Smooth muscle cell (in vitro differentiated cells): Measurements from ENCODE around the gene NTRK2. TPM values are rescaled to one million over a fixed set of nuclear protein-coding genes. Genes with fewer than 3 reads are reported as not detected.

ENCODE experiments used
- DNase-seq: peaks from one replicate; lab custom pipeline; 2025; ENCODE audit not compliant: unreplicated experiment; lab: John Stamatoyannopoulos, UW
- H2AFZ ChIP-seq: fragments of 200-600 bp; sonication (generic); 2 replicates; pipeline ENCODE4 v1.6.0; 2016; ENCODE audit warnings: antibody characterized with exemption, low read depth, mild to moderate bottlenecking
- H3F3A ChIP-seq: fragments of 200-600 bp; sonication (generic); 2 replicates; pipeline ENCODE4 v1.6.0; 2017; ENCODE audit warnings: antibody characterized with exemption, low read depth
- H3K27ac ChIP-seq: fragments of 200-600 bp; sonication (generic); 2 replicates; pipeline ENCODE4 v1.5.1; 2016; ENCODE audit warnings: low read depth, mild to moderate bottlenecking
- H3K27me3 ChIP-seq: fragments of 200-600 bp; sonication (generic); 2 replicates; pipeline ENCODE4 v1.6.1; 2016; ENCODE audit warnings: low read depth, mild to moderate bottlenecking
- H3K36me3 ChIP-seq: fragments of 200-600 bp; sonication (generic); 2 replicates; pipeline ENCODE4 v1.5.1; 2016; ENCODE audit warnings: low read depth
- H3K4me1 ChIP-seq: fragments of 200-600 bp; sonication (generic); 2 replicates; pipeline ENCODE4 v1.5.1; 2016; ENCODE audit warnings: low read depth
- H3K4me2 ChIP-seq: fragments of 200-600 bp; sonication (generic); 2 replicates; pipeline ENCODE4 v1.6.0; 2016; ENCODE audit warnings: mild to moderate bottlenecking
- H3K4me3 ChIP-seq: fragments of 200-600 bp; sonication (generic); 2 replicates; pipeline ENCODE4 v1.5.1; 2016; ENCODE audit warnings: mild to moderate bottlenecking
- H3K79me2 ChIP-seq: fragments of 200-600 bp; sonication (generic); 2 replicates; pipeline ENCODE4 v1.6.0; 2016; ENCODE audit warnings: low read depth, mild to moderate bottlenecking
- H3K9ac ChIP-seq: fragments of 200-600 bp; sonication (generic); 2 replicates; pipeline ENCODE4 v1.6.0; 2016; ENCODE audit warnings: low read depth
- H3K9me3 ChIP-seq: fragments of 200-600 bp; sonication (generic); replicated peaks from 2 replicates; pipeline ENCODE4 v1.5.1; 2016; ENCODE audit warnings: low read depth
- H4K20me1 ChIP-seq: fragments of 200-600 bp; sonication (generic); 2 replicates; pipeline ENCODE4 v1.6.0; 2016; ENCODE audit warnings: low read depth
- WGBS: methylation state at CpG from one replicate; pipeline ENCODE4 v1.1.7; 2016; ENCODE audit warnings: low lambda C conversion rate; 5-methylcytosine and 5-hydroxymethylcytosine counted together
- polyA plus RNA-seq: library from polyadenylated mRNA; unstranded; fragments of >200 nt; fragmentation: Nextera tagmentation; extraction: Ambion mirVana; gene quantifications from 2 replicates; pipeline ENCODE4 v1.2.1, GENCODE V29; 2016
- total RNA-seq: library from RNA; depleted of rRNA; stranded (reverse); fragments of >200 nt; gene quantifications from 2 replicates; pipeline ENCODE4 v1.2.3, GENCODE V29; 2014
- TF ChIP-seq, protein P1 (sequence below): fragments of 200-600 bp; sonication (generic); IDR thresholded peaks from 2 replicates; pipeline ENCODE4 v1.5.1; 2017; ENCODE audit warnings: borderline replicate concordance, mild to moderate bottlenecking, antibody characterized with exemption; ENCODE audit not compliant: insufficient read depth, poor library complexity, severe bottlenecking

The NTRK2 gene
- total and polyA plus RNA-seq, 2 experiments from 2014 or later, result 1.7 to 3.9 TPM

DNA sequence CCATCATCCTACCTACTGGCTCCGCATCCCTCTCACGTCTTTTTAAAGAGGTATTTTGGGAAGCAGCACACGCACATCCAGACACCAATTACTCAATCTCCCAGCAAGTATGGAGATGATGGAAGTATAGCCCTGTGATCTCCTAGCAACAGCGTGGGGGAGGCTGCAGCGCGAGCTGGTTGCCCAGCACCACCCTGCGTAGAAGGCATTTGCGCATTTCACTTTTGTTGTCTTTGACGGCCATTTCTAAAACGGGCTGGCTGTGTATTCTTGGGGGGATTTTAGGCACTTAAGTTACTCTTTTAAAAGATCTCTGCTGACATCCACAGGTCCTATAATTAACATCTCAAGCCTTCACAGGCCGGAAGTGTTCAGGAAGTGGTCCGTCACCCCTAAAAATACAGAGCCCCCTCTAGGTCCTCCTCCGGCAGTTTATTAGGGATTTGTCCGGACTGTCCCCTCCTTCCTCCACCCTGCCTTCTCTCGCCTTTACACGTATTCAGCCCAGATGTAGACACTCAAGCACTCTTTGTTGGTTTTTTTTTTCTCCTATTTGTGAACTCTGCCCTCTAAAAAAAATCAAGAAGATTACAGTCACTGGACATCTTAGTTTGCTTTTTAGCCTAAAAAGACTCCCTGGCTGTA, 371.4 kb downstream of the NTRK2 start:
- Histone ChIP-seq H3K4me1 (no peaks in the 10 kb centered on the region), H3K27me3 (peaks cover 7% of the 10 kb centered on the region), H3K79me2 (no peaks in the 10 kb centered on the region), H3K36me3 (no peaks in the 10 kb centered on the region), H3K27ac (no peak overlapping the region), H3F3A (no peaks in the 10 kb centered on the region), H3K9ac (no peak overlapping the region), H3K9me3 (no peaks in the 10 kb centered on the region), H2AFZ (no peak overlapping the region), H3K4me2 (no peak overlapping the region), H3K4me3 (no peak overlapping the region), H4K20me1 (no peaks in the 10 kb centered on the region)
- DNase-seq, result no peak
- WGBS, result 89% methylated on average over 16 of the region's 16 CpGs
- TF ChIP-seq, protein P1, sequence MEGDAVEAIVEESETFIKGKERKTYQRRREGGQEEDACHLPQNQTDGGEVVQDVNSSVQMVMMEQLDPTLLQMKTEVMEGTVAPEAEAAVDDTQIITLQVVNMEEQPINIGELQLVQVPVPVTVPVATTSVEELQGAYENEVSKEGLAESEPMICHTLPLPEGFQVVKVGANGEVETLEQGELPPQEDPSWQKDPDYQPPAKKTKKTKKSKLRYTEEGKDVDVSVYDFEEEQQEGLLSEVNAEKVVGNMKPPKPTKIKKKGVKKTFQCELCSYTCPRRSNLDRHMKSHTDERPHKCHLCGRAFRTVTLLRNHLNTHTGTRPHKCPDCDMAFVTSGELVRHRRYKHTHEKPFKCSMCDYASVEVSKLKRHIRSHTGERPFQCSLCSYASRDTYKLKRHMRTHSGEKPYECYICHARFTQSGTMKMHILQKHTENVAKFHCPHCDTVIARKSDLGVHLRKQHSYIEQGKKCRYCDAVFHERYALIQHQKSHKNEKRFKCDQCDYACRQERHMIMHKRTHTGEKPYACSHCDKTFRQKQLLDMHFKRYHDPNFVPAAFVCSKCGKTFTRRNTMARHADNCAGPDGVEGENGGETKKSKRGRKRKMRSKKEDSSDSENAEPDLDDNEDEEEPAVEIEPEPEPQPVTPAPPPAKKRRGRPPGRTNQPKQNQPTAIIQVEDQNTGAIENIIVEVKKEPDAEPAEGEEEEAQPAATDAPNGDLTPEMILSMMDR, result no peak

DNA sequence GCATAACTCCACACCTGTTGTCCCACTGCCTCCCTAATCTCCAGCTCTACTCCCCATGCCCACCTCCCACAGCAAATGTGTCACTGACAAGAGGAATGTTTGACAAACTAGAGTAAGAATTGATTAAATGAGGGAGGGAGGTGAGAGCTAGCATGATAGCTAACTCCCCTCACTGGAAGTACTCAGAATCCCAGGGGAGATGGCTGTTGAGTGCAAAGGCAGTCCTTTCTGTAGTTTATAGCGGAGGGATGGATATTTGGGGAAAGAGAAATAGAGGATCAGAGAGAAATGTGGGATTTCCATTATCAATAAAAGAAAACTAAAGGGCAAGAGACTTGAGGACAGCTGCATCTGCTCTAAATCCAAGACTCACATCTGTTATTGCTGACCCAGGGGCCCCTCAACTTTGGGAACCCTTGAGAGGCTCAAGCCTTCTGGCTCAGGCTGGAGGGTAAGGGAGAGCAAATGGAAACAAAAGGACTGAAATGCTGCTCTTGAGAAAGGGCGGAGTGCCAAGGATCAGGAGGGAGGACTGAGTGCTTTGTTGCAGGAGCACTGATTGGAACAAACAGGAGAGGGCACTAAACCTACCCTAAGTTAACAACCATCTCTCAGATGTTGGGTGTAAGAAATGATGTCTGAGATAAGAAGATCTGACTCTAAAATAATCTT, 372.1 kb downstream of the NTRK2 start:
- no peaks in the 10 kb centered on the region for H4K20me1 ChIP-seq
- no peak overlapping the region for H2AFZ ChIP-seq
- no peaks in the 10 kb centered on the region for H3K9me3 ChIP-seq
- H3K4me2 ChIP-seq, result no peak overlapping the region
- no peaks in the 10 kb centered on the region for H3F3A ChIP-seq
- peaks cover 8% of the 10 kb centered on the region for H3K27me3 ChIP-seq
- no peaks in the 10 kb centered on the region for H3K79me2 ChIP-seq
- no peak overlapping the region for H3K4me3 ChIP-seq
- TF ChIP-seq, protein P1, result no peak
- H3K27ac ChIP-seq, result no peak overlapping the region
- H3K4me1 ChIP-seq, result no peaks in the 10 kb centered on the region
- H3K36me3 ChIP-seq, result no peaks in the 10 kb centered on the region
- 95% methylated on average over 2 of the region's 2 CpGs for WGBS
- DNase-seq, result no peak
- H3K9ac ChIP-seq, result no peak overlapping the region

DNA sequence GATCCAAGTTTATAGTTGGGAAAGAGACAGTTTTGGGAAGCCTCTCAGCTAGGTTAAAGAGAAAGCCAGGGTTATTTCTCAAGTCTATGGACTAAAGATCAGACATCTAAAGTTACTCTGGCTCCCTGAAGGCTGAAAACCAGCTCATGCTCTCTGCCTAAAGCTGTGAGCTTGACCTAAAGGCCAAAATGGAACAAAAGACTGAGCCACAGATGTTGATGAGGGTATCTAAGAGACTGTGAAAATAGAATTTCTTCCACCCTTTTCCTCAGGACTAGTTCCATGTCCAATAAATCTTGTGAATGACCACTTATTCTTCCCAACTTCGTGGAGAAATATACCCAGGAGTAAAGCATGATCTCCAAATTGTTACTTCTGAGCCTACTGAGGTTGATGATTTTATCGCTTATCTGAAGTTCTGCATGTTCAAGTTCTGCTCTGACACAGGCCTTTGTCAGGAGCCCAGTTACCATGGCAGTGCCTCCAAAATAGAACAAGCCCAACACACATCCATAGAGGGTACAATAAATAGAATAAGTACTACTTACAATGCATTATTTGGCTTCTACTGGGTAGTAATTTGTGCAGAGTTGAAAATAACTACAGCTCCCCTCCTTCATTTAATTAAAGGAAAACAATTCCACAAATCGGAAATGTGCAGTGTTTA, 373.6 kb downstream of the NTRK2 start:
- Histone ChIP-seq H3K79me2 (no peaks in the 10 kb centered on the region), H3K4me1 (no peaks in the 10 kb centered on the region), H3F3A (no peaks in the 10 kb centered on the region), H3K4me3 (no peak overlapping the region), H3K9ac (no peak overlapping the region), H3K27ac (no peak overlapping the region), H3K4me2 (no peak overlapping the region), H3K9me3 (no peaks in the 10 kb centered on the region), H2AFZ (no peak overlapping the region), H4K20me1 (no peaks in the 10 kb centered on the region), H3K27me3 (peaks cover 11% of the 10 kb centered on the region), H3K36me3 (no peaks in the 10 kb centered on the region)
- whole genome bisulfite sequencing, result 88% methylated on average over 3 of the region's 3 CpGs
- TF ChIP-seq, protein P1, result no peak
- DNase-seq, result no peak
